Spleen (tissue), 7 donors: ENCODE data around the gene TAT.

Source experiments
- POLR2A ChIP-seq, 3 donors: fragments of 450-650 bp; IDR thresholded peaks; one replicate each; pipeline ENCODE4 v1.5.1; 2017; ENCODE audit warnings: antibody characterized with exemption in 3 of 3, mild to moderate bottlenecking in 1 of 3
- POLR2AphosphoS5 ChIP-seq, 3 donors: sonication (generic); formaldehyde crosslinking; IDR thresholded peaks; one replicate each; pipeline ENCODE4 v1.5.1; 2017; ENCODE audit warnings: antibody characterized with exemption in 3 of 3
- TF ChIP-seq, protein P1 (sequence below), 11 experiments: fragments of 200-600 bp in 7 of 11; fragments of 450-650 bp in 4 of 11; sonication (generic) in 4 of 11; IDR thresholded peaks in 8 of 11; conservative IDR thresholded peaks in 3 of 11; 1 replicate in 7 of 11; 2 replicates in 4 of 11; pipeline versions ENCODE4 v1.4.0 to v1.8.0; 2016 to 2021; ENCODE audit warnings: antibody characterized with exemption in 11 of 11, inconsistent platforms in 4 of 11, mild to moderate bottlenecking in 1 of 11
- donor health status: DM: no; HTN: no; CAD: no; lungs with moderate emphysema.
- donor health status: DM: no; HTN: no; CAD: no.
- donor health status: DM: no; HTN: no; CAD: no.

DNA sequence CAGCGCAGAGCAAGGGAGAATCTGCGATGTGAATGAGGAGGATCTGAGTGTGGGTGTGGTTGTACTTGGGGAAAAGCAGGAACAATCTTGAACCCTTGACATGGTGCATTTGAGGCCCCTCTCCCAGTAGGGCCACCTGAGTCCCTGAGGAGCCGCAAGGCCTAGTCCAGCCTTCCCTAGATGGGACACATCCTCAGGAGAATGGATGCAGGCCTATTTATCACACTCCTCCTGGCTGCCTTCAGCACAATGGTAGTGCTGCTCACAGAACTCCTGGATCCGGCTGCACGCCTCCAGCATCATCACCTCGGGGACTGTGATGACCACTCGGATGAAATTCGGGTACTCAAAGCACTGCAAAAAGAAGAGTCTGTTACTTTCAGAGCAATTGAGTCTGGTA lies 9.0 kb downstream of the TAT start:
- TF ChIP-seq, protein P1, sequence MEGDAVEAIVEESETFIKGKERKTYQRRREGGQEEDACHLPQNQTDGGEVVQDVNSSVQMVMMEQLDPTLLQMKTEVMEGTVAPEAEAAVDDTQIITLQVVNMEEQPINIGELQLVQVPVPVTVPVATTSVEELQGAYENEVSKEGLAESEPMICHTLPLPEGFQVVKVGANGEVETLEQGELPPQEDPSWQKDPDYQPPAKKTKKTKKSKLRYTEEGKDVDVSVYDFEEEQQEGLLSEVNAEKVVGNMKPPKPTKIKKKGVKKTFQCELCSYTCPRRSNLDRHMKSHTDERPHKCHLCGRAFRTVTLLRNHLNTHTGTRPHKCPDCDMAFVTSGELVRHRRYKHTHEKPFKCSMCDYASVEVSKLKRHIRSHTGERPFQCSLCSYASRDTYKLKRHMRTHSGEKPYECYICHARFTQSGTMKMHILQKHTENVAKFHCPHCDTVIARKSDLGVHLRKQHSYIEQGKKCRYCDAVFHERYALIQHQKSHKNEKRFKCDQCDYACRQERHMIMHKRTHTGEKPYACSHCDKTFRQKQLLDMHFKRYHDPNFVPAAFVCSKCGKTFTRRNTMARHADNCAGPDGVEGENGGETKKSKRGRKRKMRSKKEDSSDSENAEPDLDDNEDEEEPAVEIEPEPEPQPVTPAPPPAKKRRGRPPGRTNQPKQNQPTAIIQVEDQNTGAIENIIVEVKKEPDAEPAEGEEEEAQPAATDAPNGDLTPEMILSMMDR (IDR thresholded peaks at IDR 0.05 in 8 of 11, conservative IDR thresholded peaks at IDR 0.05 in 3 of 11): no peak
- TF ChIP-seq POLR2AphosphoS5 (IDR thresholded peaks at IDR 0.05) (no peak), POLR2A (IDR thresholded peaks at IDR 0.05) (no peak)
